Activated effector memory CD4-positive, alpha-beta T cell treated with Interleukin-2 at 50 U/mL for 16 hours (primary cell): Measurements from ENCODE around the gene TIGD2.
"Not testable (repeated sequence)": the region's sequence is repeated elsewhere in the genome, so short reads cannot be mapped to it uniquely, and the experiment has no call there.

Experiments used
- DNase-seq: peaks from one replicate; pipeline ENCODE4 v3.0.0-alpha.2; 2020

Gene TIGD2

GRCh38 chr4:89119836-89120235 is 8.5 kb downstream of the TIGD2 start:
- DNase-seq, result no peak

DNA sequence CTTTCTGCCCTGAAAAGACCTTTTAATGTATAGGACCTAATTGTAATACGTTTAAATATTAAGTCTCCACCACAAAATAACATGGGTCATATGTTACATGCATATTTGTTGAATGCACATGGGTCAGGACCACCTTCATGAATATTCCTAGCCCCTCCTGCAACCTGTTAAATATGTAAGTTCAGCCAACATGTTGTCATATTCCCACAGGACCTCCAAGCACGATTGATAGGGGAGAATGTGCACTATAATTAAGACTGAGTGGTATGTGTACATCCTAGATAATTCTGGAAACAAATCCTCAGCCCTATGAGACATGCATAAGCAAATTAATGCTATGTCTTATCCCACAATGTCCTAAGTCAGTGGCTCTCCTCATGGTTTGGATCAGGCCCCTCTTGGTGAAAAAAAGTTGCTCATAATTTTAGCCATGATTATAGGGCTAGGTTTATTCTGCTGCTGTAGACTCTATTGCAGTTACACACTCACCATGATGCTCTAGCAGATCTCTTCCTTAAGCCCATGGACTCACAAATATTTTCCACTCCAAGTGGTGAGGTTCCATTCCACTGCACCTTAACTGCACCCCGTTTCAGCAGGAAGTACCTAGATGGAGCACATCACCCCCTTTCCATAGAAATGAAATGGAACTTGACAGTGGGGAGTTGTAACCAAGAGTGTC is 10.2 kb downstream of the TIGD2 start:
- DNase-seq, result no peak

DNA sequence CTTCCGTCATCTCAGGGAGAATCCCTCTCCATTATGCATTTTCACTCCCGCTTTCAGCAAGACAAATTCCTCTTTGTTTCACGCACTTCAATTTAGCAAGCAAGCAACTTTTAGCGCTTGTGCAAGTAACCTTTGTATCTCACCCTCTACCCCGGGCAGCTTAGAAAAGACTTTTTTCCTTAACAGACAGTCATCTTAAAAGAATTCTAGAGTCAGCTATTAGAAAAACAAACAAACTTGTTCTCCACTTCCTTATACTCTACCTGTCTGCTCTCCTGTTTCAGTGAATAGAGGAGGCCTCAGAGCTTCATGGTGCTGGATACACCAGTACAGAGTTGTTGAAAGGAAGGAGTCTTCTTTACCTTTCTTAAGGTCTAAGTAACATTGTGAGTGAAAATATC is 12.1 kb downstream of the TIGD2 start:
- DNase-seq, result no peak

- DNase-seq, result no peak
Measured at GRCh38 chr4:89125901-89126782, 14.8 kb downstream of the TIGD2 start.

GRCh38 chr4:89129080-89129640 is 17.8 kb downstream of the TIGD2 start:
- DNase-seq, result no peak

DNA sequence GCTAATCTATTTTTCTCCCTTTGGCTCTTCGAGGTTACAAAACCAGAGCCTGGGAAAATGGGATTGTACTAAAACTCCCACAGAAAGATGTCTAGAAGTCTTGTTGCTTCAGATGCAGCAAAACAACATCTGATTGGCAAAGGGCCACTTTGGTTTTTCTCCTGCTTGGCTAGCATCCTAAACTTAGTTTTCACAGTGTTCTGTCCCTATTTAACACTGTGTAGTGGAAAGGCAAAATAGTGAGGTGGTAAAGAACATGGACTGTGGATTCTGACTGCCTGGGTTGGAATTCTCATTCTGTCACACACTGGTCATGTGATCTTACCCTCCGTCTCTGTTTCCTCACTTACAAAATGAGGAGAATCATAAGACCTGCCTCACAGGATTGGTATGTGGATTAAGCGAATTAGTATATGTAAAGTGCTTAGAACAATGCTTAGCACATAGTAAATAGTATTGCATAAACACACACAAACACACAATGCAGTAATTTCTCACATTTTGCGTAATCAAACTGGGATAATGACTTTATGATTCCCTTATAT is 23.5 kb downstream of the TIGD2 start:
- no peak for DNase-seq

- no peak for DNase-seq
Measured at GRCh38 chr4:89136525-89136924, 25.2 kb downstream of the TIGD2 start.

DNA sequence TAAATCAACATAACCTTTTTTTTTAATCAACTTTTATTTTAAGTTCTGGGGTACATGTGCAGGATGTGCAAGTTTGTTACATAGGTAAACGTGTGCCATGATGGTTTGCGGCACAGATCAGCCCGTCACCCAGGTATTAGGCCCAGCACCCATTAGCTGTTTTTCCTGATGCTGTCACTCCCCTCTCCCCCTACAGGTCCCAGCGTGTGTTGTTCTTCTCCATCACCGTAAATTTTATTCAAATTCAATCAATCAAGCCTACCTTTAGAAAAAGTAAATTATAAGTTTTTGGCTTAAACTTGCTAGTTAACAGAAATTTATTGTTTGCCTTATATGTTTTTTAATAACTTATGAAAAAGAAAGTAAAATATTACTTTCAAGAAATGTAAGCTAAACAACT is 25.9 kb downstream of the TIGD2 start:
- DNase-seq, result no peak

- no peak for DNase-seq
Measured at GRCh38 chr4:89137695-89138094, 26.4 kb downstream of the TIGD2 start.

- DNase-seq, result no peak
Measured at GRCh38 chr4:89140168-89140759, 28.9 kb downstream of the TIGD2 start.

DNA sequence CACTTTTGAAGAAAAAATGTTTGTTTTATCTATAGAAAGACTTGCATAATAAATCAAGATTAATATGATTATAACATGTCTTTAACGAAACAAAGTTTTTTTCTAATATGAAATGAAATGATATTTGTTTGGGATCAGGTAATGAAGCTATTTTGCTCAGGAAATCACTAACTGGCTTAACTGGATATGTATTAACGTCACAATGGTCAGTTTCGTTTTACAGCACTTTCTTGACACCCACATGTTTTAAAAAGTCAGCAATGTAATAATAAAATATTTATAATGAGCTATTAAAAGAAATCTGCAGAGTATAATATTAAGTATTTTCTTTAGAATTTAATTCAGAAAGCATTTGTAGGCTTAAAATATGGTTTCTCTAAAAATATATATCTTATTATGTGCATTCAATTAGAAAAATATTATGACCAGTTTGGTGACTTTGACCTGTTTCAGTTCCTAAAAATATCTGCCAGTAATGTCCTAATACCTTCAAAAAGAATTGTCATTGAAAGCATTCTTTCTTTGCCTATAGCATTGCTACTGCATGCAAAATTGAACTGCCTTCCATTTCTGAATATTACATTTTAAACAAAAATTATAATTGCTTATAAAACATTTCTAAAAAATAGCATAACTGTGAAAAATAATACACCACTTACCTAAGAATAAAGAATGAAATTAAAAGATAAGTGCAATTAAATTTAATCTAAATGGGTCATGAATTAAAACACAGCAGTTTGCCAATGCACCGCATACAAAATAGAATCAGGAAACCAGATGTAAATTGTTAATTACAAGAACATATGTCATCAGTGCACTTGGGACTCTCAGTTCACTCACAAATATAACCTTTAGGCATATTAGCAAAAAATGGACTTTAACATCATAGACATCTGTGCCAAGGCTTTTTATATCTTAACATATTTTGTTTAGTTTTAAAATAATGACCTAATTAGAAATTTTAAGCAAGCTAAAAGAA is 31.6 kb downstream of the TIGD2 start:
- DNase-seq, result no peak

DNA sequence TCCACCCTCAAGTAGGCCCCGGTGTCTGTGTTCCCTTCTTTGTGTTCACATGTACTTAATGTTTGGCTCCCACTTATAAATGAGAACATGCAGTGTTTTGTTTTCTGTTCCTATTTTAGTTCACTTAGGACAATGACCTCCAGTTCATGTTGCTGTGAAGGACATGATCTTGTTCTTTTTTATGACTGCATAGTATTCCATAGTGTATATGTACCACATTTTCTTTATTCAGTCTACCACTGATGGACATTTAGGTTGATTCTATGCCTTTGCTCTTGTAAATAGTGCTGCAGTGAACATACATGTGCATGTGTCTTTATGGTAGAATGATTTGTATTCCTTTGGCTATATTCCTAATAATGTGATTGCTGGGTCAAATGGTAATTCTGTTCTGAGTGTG is 33.3 kb downstream of the TIGD2 start:
- not testable (repeated sequence) for DNase-seq

- no peak for DNase-seq
Measured at GRCh38 chr4:89146196-89146595, 34.9 kb downstream of the TIGD2 start.

- no peak for DNase-seq
Measured at GRCh38 chr4:89152972-89153371, 41.6 kb downstream of the TIGD2 start.

- no peak for DNase-seq
Measured at GRCh38 chr4:89156174-89156914, 45.0 kb downstream of the TIGD2 start.

GRCh38 chr4:89157488-89158024 is 46.2 kb downstream of the TIGD2 start:
- no peak for DNase-seq

DNA sequence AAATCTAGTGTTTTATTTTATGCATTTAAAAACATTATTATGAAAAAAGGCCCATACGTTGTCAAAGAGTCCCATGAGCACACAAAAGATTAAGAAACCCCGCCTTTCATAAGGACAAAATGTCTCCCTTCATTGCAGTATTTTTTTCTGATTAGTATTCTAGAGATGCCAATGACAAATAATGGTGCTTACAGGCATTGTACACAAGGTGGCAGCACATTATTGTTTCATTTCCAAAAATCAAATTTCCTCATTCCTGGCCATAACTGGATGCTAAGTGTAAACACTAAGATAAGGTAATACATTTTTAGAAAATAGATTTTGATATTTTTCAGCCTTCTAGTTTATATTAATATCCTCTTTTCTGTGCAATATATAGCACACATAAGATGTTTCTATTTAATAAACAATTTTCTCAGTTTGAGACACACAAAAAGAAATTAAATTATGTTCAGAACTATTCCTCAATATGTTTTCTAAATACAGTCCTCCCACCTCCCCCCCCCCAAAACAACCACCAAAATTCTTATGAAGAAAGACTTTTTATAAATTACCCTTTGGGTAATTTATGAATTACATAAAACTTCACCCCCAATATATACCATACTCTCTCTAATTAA is 47.7 kb downstream of the TIGD2 start:
- DNase-seq, result no peak

DNA sequence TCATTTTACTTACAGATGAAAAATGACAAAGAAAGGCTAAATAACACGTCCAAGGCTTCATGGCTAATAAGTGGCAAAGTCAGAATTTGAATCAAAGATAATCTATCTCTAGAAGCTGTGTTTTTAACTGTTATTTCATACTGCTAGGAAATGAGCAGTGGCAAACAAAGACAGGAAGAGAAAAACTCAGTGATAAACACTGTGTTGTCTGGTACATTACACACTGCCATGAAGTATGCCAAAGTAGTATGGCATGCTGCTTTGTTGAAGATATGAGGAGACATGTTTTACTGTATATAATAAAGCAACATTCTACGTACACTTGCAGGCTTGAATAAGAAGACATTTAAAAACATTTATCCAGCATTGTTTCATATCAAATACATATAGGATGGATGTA is 49.5 kb downstream of the TIGD2 start:
- no peak for DNase-seq

- DNase-seq, result no peak
Measured at GRCh38 chr4:89161841-89162240, 50.5 kb downstream of the TIGD2 start.

DNA sequence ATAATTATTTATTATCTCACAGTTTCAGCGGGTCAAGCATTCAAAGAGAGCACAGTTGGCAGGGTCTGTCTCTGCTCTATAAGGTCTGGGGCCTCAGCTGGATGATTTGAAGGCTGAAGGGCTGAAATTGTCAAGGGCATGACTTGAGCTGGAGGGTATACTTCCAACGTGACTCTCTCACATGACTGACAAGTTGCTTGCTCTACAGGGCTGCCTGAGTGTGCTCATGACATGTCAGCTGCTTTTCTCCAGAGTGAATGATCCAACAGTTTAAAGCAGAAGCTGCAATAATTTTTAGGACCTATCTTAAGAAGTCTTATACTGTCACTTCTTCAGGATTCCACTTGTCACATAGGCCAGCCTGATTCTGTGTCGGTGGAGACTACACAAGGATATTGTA is 51.2 kb downstream of the TIGD2 start:
- no peak for DNase-seq

DNA sequence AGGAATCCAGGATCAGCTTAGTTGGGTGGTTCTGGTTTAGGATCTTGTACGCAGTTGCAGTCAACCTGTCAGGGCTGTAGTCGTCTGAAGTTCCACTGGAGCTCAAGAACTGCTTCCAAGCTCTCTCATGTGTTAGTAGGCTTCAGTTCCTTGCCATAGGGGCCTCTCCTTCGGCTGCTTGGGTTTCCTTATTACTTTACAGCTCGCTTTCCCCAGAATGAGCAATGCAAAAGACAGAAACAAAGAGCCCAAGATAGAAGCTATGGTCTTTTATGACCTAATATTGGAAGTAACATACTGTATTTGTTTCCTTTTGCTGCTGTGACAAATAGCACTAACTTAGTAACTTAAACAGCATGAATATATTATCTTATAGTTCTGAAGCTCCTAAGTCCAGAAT is 51.7 kb downstream of the TIGD2 start:
- no peak for DNase-seq
